Liver (tissue), 3 donors: ENCODE results near the gene LRRC46.

ENCODE experiments used
- REST ChIP-seq: IDR thresholded peaks from 2 replicates; pipeline ENCODE4 v1.6.1; 2016; ENCODE audit warnings: antibody characterized with exemption, mild to moderate bottlenecking
- RXRA ChIP-seq, 2 donors: IDR thresholded peaks; 2 replicates each; pipeline ENCODE4 v1.6.1; 2017 to 2018; ENCODE audit warnings: antibody characterized with exemption in 2 of 2, mild to moderate bottlenecking in 1 of 2
- TF ChIP-seq, protein P1 (sequence below): fragments of 150-350 bp; IDR thresholded peaks from 2 replicates; pipeline ENCODE4 v1.5.1; 2017; ENCODE audit warnings: improper control_type of control experiment, low read depth, low read length; ENCODE audit not compliant: missing input control
- donor health status: healthy.
- donor health status: healthy.

DNA sequence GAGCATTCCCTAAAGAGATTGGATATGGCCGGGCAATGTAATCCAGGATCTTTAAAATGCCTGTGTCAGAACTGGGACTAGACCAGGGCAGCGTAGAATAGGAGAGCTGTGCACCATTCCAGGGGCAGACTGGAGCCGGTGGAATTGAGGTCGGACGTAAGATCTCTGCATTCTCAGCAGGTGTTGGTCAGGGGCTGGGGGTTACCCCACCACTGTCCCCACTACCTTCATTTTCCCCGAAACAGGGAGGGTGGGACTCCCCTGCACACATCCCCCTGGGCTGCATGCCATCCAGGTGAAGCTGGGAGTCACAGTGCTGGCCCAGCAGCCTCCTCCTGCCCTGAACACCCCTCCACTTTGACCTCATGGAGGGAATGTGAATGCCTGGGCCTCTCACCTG is 27.7 kb upstream of the LRRC46 start:
- TF ChIP-seq, protein P1, sequence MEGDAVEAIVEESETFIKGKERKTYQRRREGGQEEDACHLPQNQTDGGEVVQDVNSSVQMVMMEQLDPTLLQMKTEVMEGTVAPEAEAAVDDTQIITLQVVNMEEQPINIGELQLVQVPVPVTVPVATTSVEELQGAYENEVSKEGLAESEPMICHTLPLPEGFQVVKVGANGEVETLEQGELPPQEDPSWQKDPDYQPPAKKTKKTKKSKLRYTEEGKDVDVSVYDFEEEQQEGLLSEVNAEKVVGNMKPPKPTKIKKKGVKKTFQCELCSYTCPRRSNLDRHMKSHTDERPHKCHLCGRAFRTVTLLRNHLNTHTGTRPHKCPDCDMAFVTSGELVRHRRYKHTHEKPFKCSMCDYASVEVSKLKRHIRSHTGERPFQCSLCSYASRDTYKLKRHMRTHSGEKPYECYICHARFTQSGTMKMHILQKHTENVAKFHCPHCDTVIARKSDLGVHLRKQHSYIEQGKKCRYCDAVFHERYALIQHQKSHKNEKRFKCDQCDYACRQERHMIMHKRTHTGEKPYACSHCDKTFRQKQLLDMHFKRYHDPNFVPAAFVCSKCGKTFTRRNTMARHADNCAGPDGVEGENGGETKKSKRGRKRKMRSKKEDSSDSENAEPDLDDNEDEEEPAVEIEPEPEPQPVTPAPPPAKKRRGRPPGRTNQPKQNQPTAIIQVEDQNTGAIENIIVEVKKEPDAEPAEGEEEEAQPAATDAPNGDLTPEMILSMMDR, result no peak
- TF ChIP-seq REST, result no peak
- no peak for TF ChIP-seq RXRA (IDR thresholded peaks at IDR 0.05)
